ENCODE measurements around the gene YBEY.

GRCh38 chr21:46314441-46315020, 28.4 kb downstream of the YBEY start:
- no peak for TF ChIP-seq CTCF (CRISPR knock-in tag; IDR thresholded peaks at IDR 0.05)
- no peak for TF ChIP-seq ZNF12 (CRISPR knock-in tag; IDR thresholded peaks at IDR 0.05)
- no peak for TF ChIP-seq TBL1XR1 (IDR thresholded peaks at IDR 0.05; ENCODE audit: borderline replicate concordance, low read length, partially characterized antibody)
- TF ChIP-seq BCLAF1 (IDR thresholded peaks at IDR 0.05): no peak
- no peak for TF ChIP-seq PAX8 (CRISPR knock-in tag; IDR thresholded peaks at IDR 0.05; ENCODE audit: borderline replicate concordance)
- TF ChIP-seq RNF2 (conservative IDR thresholded peaks at IDR 0.05; ENCODE audit: low read depth): no peak
- TF ChIP-seq BHLHE40 (IDR thresholded peaks at IDR 0.05; ENCODE audit: low read length): no peak
- TF ChIP-seq RFX1 (IDR thresholded peaks at IDR 0.05): no peak
- no peak for TF ChIP-seq TAF1 (CRISPR knock-in tag; IDR thresholded peaks at IDR 0.05)
- TF ChIP-seq ZBTB14 (CRISPR knock-in tag; IDR thresholded peaks at IDR 0.05): no peak
- no peak for TF ChIP-seq STAT6 (CRISPR knock-in tag; IDR thresholded peaks at IDR 0.05; ENCODE audit: borderline replicate concordance)
- TF ChIP-seq GTF2F1 (IDR thresholded peaks at IDR 0.05; ENCODE audit: low read length): no peak
- no peak for TF ChIP-seq HNF4A (CRISPR knock-in tag; IDR thresholded peaks at IDR 0.05)
